Stimulated activated naive CD8-positive, alpha-beta T cell treated with anti-CD3 and anti-CD28 coated beads, Interleukin-15, amount 100 ng/mL, for 72 hours (primary cell): ENCODE data around the gene ZFPM1.

Source experiments
- ATAC-seq: fragments of 150-1000 bp; cut with Tn5 transposase; 2 replicates; pipeline ENCODE4 v1.10.0; 2021; ENCODE audit warnings: mild to moderate bottlenecking, moderate library complexity
- DNase-seq, 2 donors: peaks; one replicate each; pipeline ENCODE4 v3.0.0; 2021 to 2022
- H3K27ac Mint-ChIP-seq, 2 donors: one replicate each; pipeline ENCODE4 v1.8.0; 2022; ENCODE audit warnings: mild to moderate bottlenecking in 2 of 2, mixed read lengths in 2 of 2, moderate library complexity in 2 of 2
- H3K27me3 Mint-ChIP-seq: one replicate; pipeline ENCODE4 v1.8.0; 2022; ENCODE audit warnings: mixed read lengths
- H3K4me1 Mint-ChIP-seq: one replicate; pipeline ENCODE4 v1.8.0; 2022; ENCODE audit warnings: mild to moderate bottlenecking, mixed read lengths
- H3K4me3 Mint-ChIP-seq, 2 donors: one replicate each; pipeline ENCODE4 v1.8.0; 2022; ENCODE audit warnings: mild to moderate bottlenecking in 2 of 2, mixed read lengths in 2 of 2, moderate library complexity in 1 of 2
- H3K9me3 Mint-ChIP-seq, 2 donors: one replicate each; pipeline ENCODE4 v1.8.0; 2022; ENCODE audit warnings: mixed read lengths in 2 of 2

The ZFPM1 gene

DNA sequence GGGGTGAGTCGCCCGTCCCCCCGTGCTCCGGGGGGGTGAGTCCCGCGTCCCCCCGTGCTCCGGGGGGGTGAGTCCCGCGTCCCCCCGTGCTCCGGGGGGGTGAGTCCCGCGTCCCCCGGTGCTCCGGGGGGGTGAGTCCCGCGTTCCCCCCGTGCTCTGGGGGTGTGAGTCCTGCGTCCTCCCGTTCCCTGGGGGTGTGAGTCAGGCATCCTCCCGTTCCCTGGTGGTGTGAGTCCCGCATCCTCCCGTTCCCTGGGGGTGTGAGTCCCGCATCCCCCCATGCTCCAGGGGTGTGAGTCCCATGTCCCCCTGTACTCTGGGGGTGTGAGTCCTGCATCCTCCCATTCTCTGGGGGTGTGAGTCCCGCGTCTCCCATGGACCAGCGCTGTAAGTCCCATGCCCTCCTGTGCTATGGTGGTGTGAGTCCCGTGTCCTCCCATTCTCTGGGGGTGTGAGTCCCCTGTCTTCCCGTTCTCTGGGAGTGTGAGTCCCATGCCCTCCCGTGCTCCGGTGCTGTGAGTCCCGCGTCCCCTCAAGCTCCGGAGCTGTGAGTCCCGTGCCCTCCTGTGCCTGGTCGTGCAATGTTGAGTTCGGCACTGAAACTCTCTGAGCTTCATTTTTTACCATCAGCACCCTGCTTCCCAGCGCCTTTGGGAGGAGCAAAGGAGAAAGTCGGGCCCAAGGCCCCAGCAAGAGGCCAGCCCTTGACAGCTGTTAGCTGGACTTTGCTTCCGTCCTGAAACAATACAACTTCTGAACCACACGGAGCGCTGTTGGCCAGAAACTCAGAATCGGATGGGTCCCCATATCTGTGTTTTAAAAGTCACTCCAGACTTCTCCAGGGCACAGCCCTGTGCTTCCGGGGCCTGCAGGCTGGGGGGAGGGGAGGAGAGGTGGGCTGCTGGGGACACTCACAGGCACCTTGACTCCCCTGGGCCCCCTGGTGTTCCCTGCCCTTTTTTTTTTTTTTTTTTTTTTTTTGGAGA is 105.7 kb downstream of the ZFPM1 start:
- Mint-ChIP-seq H3K4me3 (no peak overlapping the region), H3K4me1 (peaks cover 5% of the 10 kb centered on the region), H3K27me3 (peaks cover 41% of the 10 kb centered on the region), H3K27ac (no peak overlapping the region), H3K9me3 (peaks cover 0 to 15% of the 10 kb centered on the region in 2 donors)
- ATAC-seq (peak; percentile 60), DNase-seq (no peak)

DNA sequence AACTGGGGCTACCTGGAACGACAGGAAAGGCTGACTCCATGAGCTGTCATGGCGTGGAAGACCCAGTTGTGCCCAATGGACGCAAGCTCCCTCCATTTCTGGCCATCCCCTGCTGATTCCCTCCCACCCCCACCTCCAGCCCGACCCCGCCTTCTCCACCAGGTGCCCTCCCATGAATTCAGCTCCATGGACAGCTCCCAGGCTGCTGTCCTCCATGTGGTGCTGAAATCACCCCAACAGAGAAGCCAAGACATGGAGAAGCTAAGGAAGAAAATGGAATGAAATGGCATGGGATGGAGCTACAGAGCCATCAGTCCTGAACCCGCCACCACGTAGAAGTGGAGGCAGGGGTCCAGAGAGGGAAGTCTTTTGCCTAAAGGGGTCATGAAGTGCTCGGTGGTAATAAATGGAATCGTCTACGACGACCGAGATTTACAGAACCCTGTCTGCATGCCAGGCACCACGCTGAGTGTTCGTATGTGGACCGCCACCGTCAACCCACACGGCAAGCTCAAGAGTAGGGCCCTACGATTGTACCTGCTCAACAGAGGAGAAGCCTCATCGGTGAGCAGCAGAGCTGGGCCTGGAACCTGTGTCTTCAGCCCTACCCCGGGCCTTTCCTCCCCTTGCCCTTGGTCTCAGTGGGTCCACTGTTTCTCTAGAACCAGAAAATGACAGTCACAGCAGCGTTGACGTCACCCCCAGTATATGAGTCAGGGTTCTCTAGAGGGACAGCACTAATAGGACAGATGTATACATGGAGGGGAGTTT is 107.8 kb downstream of the ZFPM1 start:
- Mint-ChIP-seq H3K27ac (no peak overlapping the region), H3K4me1 (peaks cover 10% of the 10 kb centered on the region), H3K9me3 (peaks cover 0 to 15% of the 10 kb centered on the region in 2 donors), H3K4me3 (no peak overlapping the region), H3K27me3 (peaks cover 41% of the 10 kb centered on the region)
- DNase-seq (no peak), ATAC-seq (no peak)

GRCh38 chr16:88561485-88562359 is 108.6 kb downstream of the ZFPM1 start:
- Mint-ChIP-seq H3K4me3 (peak overlapping the region in 1 of 2 donors; percentile 37), H3K4me1 (peaks cover 18% of the 10 kb centered on the region), H3K27ac (no peak overlapping the region), H3K27me3 (peaks cover 41% of the 10 kb centered on the region), H3K9me3 (peaks cover 0 to 8% of the 10 kb centered on the region in 2 donors)
- DNase-seq (peak in 1 of 2 donors; percentile 46), ATAC-seq (no peak)

DNA sequence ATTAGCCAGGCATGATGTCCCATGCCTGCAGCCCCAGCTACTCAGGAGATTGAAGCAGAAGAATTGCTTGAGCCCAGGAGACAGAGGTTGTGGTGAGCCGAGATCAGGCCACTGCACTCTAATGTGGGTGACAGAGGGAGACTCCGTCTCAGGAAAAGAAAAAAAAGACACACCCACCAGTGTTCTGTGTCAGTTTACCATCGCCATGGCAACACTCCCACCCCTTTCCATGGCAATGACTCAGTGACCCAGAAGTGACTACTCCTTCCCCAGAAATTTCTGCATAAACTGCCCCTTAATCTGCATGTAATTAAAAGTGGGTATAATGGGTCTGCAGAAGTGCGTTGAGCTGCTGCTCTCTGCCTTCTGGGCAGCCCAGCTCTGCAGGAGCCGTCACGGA is 113.1 kb downstream of the ZFPM1 start:
- ATAC-seq = peak; percentile 47
- peaks cover 36% of the 10 kb centered on the region for H3K4me1 Mint-ChIP-seq
- H3K27me3 Mint-ChIP-seq = peaks cover 6% of the 10 kb centered on the region
- no peaks in the 10 kb centered on the region for H3K9me3 Mint-ChIP-seq
- H3K27ac Mint-ChIP-seq = no peak overlapping the region
- no peak overlapping the region for H3K4me3 Mint-ChIP-seq
- peak; percentile 31 to 76 for DNase-seq

- DNase-seq (no peak), ATAC-seq (no peak)
- Mint-ChIP-seq H3K27ac (peak overlapping the region; percentile 86 to 92), H3K9me3 (no peaks in the 10 kb centered on the region), H3K27me3 (no peaks in the 10 kb centered on the region), H3K4me1 (peaks cover 53% of the 10 kb centered on the region), H3K4me3 (peak overlapping the region; percentile 93 to 96)
Observed at GRCh38 chr16:88568710-88569613, 115.9 kb downstream of the ZFPM1 start.

DNA sequence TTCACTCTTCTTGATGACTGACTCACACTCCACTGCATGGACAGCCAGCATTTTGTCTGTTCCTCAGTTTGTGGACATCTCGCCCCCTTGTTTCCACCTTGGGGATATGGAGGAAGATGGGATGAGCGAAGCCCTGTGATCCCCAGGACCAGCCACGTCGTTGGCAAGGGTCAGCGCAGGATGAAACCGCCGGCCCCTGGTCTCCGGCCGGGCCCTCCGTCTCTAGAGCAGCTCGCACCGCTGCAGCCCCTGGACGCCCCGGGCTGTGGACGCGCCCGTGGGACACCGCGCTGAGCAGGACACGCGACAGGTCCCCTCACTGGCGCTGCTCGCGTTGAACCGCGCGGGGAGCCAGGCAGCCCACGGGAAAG is 116.5 kb downstream of the ZFPM1 start:
- ATAC-seq (peak; percentile 52), DNase-seq (no peak)
- no peaks in the 10 kb centered on the region for H3K9me3 Mint-ChIP-seq
- H3K27me3 Mint-ChIP-seq = no peaks in the 10 kb centered on the region
- H3K4me3 Mint-ChIP-seq = peak overlapping the region; percentile 93 to 96
- peaks cover 53% of the 10 kb centered on the region for H3K4me1 Mint-ChIP-seq
- H3K27ac Mint-ChIP-seq = peak overlapping the region; percentile 86 to 92

DNA sequence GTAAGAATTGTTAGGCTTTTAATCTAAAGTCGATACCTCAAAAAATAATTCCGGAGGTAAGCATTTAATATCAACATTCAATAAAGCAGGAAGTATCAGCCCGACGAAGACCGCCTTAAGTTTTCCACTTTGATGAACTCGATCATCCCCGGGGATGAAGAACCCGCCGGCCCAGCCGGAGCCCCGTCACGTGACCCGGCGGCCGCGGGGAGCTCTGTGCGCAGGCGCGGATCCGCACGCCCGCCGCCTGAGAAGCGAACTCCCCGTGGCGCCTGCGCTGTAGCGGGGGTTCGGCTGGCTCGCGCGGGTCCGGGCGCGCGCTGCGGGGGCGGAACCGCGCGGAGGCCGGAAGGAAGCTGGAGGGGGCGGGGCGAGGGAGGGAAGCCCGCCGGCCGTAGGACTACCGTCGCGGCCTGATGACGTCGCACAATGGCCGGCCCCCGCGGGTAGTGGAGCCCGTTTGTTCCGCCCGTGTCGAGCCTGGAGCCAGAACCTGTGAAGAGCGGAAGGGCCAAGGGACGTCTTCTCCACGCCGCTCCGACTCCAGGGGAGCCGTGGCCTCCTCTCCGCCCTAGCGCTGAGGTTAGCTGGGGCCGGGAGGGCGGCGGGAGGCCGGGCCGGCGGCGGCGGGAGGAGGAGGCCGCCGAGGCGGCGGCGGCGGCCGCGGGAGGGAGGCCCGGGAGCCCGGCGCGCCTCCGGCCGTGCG is 117.1 kb downstream of the ZFPM1 start, which contains the start of gene ZC3H18:
ZC3H18 (plus strand) TSS at position 419 of the 706 bp plus-strand sequence. CDS start 6,721 bp downstream, outside the sequence.
- peak; percentile 95 to 96 for DNase-seq
- peak; percentile 85 for ATAC-seq
- peaks cover 53% of the 10 kb centered on the region for H3K4me1 Mint-ChIP-seq

DNA sequence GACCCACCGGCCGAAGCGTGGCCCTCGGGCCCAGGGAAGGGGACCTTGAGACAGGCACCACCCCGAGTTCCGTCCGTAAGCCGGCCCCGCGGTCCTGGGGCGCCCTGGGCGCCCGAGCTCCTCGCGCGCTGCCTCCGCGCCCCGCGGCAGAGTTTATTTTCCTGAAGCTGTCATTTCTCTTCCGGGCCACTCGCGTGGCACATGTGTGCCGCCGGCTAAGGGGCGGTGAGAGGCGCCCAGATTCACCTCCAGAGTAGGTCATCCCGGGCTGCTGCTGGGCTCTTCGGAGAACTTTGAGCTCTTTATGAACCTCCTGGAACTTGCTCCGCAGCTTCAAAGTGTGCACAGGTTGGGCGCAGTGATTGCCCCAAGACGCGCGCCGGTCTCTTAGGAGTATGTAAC is 117.6 kb downstream of the ZFPM1 start:
- H3K27me3 Mint-ChIP-seq = no peaks in the 10 kb centered on the region
- peak overlapping the region; percentile 86 to 89 for H3K4me3 Mint-ChIP-seq
- H3K27ac Mint-ChIP-seq = peak overlapping the region; percentile 33 to 83
- DNase-seq = peak in 1 of 2 donors; percentile 31
- H3K9me3 Mint-ChIP-seq = no peaks in the 10 kb centered on the region
- H3K4me1 Mint-ChIP-seq = peaks cover 50% of the 10 kb centered on the region
- ATAC-seq = peak; percentile 54

More for the DNA sequence above, 117.1 kb downstream of the ZFPM1 start, which contains the start of gene ZC3H18:
- peak within 1 kb of the TSS; percentile 93 to 96 for H3K4me3 Mint-ChIP-seq
- H3K27me3 Mint-ChIP-seq = no peaks in the 10 kb centered on the region
- H3K9me3 Mint-ChIP-seq = no peaks in the 10 kb centered on the region
- peak within 1 kb of the TSS; percentile 95 to 96 for H3K27ac Mint-ChIP-seq

- H3K4me1 Mint-ChIP-seq = peaks cover 62% of the 10 kb centered on the region
Observed at GRCh38 chr16:88575251-88575650, 122.2 kb downstream of the ZFPM1 start.

DNA sequence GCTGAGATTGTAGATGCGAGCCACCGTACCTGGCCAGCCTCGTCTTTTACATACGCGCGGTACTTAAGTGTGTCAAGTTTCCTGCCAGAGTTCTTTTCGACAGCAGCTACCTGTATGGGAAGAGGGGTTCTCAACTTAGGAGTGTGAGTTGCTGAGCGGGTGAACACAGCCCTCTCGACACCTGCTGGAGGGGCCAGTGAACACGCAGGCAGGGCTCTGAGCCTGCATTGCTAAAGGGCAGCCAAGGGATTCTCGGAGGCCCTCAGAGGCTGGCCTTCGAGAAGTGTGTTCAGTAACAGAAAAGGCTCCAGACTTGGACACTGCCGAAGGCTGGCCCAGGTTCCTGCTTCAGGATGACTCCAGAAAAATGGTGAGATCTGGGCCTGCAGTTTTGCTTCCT is 123.2 kb downstream of the ZFPM1 start:
- no peak for DNase-seq
- H3K4me1 Mint-ChIP-seq = peaks cover 68% of the 10 kb centered on the region
- no peaks in the 10 kb centered on the region for H3K27me3 Mint-ChIP-seq
- no peaks in the 10 kb centered on the region for H3K9me3 Mint-ChIP-seq
- H3K4me3 Mint-ChIP-seq = no peak overlapping the region
- peak overlapping the region in 1 of 2 donors; percentile 34 for H3K27ac Mint-ChIP-seq
- no peak for ATAC-seq

More at GRCh38 chr16:88575251-88575650, 122.2 kb downstream of the ZFPM1 start:
- Mint-ChIP-seq H3K9me3 (no peaks in the 10 kb centered on the region), H3K27me3 (no peaks in the 10 kb centered on the region), H3K4me3 (no peak overlapping the region), H3K27ac (no peak overlapping the region)
- DNase-seq = no peak
- no peak for ATAC-seq

GRCh38 chr16:88577166-88577565 is 124.1 kb downstream of the ZFPM1 start:
- peak overlapping the region; percentile 54 to 66 for H3K27ac Mint-ChIP-seq
- no peaks in the 10 kb centered on the region for H3K9me3 Mint-ChIP-seq
- H3K4me3 Mint-ChIP-seq = no peak overlapping the region
- H3K27me3 Mint-ChIP-seq = no peaks in the 10 kb centered on the region
- peaks cover 68% of the 10 kb centered on the region for H3K4me1 Mint-ChIP-seq
- no peak for DNase-seq
- no peak for ATAC-seq

DNA sequence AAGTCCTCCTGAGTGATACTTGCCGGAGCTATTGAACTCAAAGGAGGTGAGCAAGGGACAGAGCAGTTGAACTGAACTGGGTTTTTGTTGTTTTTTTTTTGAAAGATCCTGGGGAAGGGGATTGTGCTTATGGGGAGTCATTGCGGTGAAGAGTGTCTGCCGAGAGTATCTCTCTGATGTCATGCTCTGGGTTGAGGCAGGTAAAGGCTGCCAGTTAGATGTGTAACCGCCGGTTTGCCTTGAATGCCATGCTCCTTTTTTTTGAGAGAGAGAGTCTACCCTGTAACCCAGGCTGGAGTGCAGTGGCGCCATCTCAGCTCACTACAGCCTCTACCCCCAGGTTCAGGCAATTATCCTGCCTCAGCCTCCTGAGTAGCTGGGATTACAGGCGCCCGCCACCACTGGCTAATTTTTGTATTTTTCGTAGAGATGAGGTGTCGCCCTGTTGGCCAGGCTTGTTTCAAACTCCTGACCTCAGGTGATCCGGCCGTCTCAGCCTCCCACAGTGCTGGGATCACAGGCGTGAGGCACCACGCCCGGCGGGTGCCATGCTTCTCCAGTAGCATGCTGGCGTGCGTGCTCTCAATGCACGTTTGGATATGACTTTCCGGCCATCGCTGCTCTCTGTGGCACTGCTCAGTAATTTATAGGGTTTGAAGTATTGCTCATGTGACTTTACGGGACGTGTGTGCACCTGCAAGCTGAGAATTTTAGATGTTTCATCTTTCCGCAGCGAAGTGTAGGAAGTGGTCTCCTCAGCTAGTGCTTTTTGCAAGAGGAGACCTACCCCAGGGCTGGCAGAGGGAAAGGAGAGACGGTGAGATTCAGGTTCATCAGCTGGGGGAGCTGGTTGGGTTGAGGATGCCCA is 125.6 kb downstream of the ZFPM1 start:
- DNase-seq (no peak), ATAC-seq (peak; percentile 58)
- Mint-ChIP-seq H3K4me3 (peak overlapping the region; percentile 4 to 31), H3K9me3 (no peaks in the 10 kb centered on the region), H3K27me3 (no peaks in the 10 kb centered on the region), H3K4me1 (peaks cover 70% of the 10 kb centered on the region), H3K27ac (peak overlapping the region; percentile 25 to 56)

DNA sequence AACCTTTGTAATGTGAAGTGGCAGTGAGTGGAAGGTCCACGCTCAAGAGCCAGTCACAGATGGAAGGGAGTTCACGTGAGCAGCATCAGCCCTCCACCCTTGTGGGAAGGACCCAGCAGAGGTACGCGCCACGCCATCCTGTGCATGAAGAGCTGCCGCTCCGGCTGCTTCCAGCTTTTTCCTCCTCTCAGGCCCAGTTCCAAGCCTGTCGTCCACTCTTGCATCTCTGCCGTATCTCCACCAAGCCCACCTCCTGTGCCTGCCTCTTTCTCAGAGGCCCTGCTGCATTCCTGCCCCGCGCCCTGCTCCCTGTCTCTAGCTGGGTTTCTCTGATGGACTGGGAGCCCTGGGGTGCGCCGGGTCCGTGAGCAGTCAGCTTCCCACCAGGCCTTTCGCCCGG is 127.3 kb downstream of the ZFPM1 start:
- Mint-ChIP-seq H3K4me1 (peaks cover 76% of the 10 kb centered on the region), H3K27me3 (no peaks in the 10 kb centered on the region), H3K4me3 (no peak overlapping the region), H3K27ac (no peak overlapping the region), H3K9me3 (no peaks in the 10 kb centered on the region)
- DNase-seq = no peak
- ATAC-seq = no peak
